Measurements from ENCODE around the gene IL36RN. TPM values are rescaled to one million over a fixed set of nuclear protein-coding genes. Genes with fewer than 3 reads are reported as not detected.

IL36RN gene
- total RNA-seq, 1 donor from 2014 or later = not detected

GRCh38 chr2:113069676-113070605 lies 10.9 kb downstream of the IL36RN start:
- intact Hi-C loops (cut with DNase I) = no loop called here
- no peak for DNase-seq (ENCODE audit: low spot score)

DNA sequence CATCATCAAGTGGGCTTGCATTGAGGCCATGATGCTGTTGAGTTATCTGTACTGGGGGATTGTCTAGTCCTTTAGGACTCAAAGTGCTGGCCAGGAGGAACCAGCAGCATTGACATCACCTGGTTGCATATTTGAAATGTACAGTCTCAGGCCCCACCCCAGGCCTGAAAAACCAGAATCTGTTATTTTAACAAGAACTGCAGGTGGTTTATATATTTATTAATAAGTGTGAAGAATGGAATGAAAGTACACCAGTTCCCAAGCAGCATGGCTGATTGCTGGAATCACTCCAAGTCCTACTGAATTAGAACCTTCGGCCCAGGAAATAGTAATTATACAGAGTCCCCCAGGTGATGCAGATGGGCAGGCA lies 11.6 kb downstream of the IL36RN start:
- no peak for DNase-seq (ENCODE audit: low spot score)
- intact Hi-C loops (cut with DNase I) = no loop called here

DNA sequence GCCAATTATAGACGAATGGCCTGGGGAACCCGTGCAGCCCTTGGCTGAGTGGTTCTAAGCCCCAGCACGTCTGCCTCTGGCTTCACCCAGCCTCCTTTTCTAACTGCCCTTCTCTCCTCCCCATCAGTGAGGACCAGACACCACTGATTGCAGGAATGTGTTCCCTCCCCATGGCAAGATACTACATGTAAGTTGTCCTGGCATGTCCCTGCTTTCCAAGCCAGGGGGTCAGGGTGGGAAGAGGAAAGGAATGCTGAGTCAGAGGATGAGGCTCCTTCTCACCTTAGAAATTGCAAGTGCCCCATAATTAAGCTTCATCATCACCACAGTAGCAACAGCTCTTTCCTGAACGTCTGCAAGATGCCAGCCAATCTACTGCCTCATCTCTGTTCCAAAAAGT lies 13.6 kb downstream of the IL36RN start:
- no peak for DNase-seq (ENCODE audit: low spot score)
- intact Hi-C loops (cut with DNase I) = no loop called here

DNA sequence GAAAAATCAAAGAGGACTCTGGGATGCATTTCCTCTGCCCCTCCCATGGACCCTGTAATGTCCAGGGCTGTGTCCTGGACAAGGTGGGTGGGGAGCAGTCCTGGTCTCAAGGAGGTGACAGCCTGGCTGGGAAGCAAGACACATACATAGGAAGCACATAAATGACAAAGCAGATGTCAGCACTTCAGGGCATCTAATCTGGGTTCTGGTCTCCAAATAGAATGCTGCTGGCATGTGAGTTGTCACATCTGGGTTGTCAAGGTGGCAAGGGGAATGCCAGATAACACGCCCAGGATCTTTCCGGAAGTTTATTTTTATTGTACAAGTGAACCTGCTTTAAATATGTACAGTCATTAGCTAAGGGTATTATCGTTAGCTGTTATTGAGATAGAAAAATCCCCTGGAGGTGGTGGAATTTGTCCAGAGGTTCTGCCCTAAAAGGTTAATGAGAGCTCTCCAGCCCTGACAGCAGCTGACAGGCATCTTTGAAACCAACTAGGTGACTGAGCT lies 14.4 kb downstream of the IL36RN start:
- intact Hi-C loops (cut with DNase I) = no loop called here
- DNase-seq (ENCODE audit: low spot score) = no peak

GRCh38 chr2:113075030-113075429 lies 16.0 kb downstream of the IL36RN start:
- DNase-seq (ENCODE audit: low spot score) = no peak
- intact Hi-C loops (cut with DNase I) = no loop called here

GRCh38 chr2:113075600-113075999 lies 16.6 kb downstream of the IL36RN start:
- DNase-seq (ENCODE audit: low spot score) = no peak
- intact Hi-C loops (cut with DNase I) = no loop called here

DNA sequence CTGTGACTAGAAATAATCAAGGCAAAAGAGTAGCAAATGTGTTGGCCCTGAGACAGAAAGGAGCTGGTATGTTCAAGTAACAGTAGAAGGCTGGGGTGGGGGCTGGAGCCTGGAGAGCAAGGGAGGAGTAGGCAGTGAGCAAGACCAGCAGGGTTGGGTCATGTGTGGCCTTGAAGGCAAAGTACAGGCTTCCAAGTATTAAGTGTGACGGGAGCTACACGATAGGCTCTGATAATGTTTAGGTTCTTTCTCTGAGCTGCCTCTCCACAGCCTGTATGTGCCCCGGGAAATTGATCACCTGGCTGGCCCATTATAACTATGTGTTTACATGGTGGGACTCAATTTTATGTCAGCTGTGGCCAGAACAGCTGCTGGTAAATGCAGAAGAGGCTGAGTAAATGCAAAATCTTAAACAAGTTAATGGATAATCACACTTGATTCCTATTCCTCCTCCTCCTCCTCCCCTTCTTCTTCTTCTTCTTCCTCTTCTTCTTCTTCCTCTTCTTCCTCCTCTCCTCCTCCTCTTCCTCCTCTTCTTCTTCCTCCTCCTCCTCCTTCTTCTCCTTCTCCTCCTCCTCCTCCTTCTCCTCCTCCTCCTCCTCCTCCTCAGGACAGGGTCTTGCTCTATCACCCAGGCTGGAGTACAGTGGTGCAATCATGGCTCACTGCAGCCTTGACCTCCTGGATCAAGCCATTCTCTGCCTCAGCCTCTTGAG lies 18.1 kb downstream of the IL36RN start:
- intact Hi-C loops (cut with DNase I) = no loop called here
- no peak for DNase-seq (ENCODE audit: low spot score)

DNA sequence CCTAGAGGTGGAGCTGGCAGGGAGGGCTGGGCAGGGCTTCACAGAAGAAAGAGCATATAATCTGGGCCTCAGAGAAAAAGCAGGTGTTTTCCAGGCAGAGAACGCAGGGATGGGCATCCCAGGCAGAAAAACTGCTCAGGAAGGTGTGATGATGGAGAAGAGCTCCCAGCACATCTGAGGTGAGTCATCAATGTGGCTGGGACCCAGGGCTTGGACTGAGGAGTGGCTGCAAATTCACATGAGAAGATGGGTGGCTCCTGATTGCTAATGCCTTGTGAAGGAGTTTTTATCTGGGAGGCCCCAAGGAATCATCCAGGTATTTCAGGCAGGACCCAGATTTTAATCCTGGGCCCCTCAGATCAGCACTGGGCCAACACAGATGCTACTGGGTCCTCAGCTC lies 18.9 kb downstream of the IL36RN start:
- intact Hi-C loops (cut with DNase I) = no loop called here
- DNase-seq (ENCODE audit: low spot score) = no peak

DNA sequence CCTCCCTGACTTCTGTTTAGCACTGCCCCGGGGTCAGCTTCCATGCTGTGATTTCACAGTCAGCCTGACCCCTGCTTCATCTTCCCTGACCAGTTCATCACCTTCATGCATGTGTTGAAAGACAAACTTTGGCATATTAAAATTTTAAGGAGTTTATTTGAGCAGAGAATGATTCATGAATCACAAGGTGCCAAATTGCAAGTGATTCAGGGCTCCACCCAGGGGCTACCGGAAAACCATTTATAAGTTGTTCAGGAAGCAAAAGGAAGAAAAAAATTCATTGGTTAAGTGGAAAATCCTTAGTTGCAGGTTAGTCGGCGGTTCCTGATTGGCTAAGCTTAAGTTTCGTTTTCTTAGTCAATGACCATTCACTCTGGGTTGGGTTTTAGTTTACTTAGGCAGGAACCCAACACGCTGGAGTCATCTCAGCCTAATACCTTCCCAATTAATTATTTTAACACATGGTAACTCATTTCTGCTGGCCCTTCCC lies 19.4 kb downstream of the IL36RN start:
- intact Hi-C loops (cut with DNase I) = no loop called here
- DNase-seq (ENCODE audit: low spot score) = no peak

DNA sequence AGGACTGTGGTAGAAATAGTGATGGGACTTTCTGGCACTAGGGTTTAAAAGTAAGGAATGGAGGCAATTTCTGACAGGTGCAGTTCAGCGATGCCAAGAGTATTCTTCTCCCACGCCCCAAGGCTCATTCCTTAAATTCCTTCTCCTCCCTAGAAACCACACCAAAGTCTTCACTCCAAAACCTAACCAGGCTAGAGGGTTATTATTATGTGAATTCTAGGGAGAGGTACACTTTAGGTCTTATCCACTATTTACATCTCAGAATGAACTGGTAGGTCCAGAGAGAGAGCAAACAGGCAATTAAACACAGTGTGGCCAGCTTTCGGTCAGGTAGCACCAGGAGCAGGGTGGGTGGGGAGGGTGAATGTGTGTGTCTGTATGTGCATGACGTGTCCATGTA lies 20.1 kb downstream of the IL36RN start:
- intact Hi-C loops (cut with DNase I) = no loop called here
- DNase-seq (ENCODE audit: low spot score) = no peak

- no peak for DNase-seq (ENCODE audit: low spot score)
- intact Hi-C loops (cut with DNase I) = no loop called here
Observed at GRCh38 chr2:113080134-113080533, 21.1 kb downstream of the IL36RN start.

- intact Hi-C loops (cut with DNase I) = loop anchor here (2.0 kb wide), 1 partner anchor 121 kb away; no protein-coding TSS in a partner anchor
- DNase-seq (ENCODE audit: low spot score) = no peak
Observed at GRCh38 chr2:113081488-113082210, 22.7 kb downstream of the IL36RN start.

- intact Hi-C loops (cut with DNase I) = loop anchor here (2.0 kb wide), 1 partner anchor 120 kb away; no protein-coding TSS in a partner anchor
Observed at GRCh38 chr2:113083296-113083695, 24.3 kb downstream of the IL36RN start.

GRCh38 chr2:113084249-113085000 lies 25.4 kb downstream of the IL36RN start:
- intact Hi-C loops (cut with DNase I) = no loop called here
- no peak for DNase-seq (ENCODE audit: low spot score)

More at GRCh38 chr2:113083296-113083695, 24.3 kb downstream of the IL36RN start:
- DNase-seq (ENCODE audit: low spot score) = no peak

DNA sequence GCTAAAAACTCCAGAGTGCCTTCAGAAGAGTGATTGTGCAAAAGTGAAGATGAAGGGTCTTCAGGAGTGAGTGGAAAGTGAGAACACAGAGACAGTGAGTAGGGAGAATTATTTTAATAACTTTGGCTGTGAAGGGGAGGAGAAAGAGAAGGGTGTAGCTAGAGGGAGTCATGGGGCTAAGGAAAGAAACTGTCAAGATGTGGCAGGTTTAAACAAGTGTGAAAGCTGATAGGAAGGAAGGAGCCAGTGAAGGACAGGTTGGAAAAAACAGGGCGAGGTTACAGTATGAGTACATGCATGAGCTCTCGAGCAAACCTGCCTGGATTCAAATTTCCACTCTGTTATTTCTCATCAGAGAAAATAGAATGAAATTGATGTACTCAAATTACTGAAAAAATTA lies 26.5 kb downstream of the IL36RN start:
- DNase-seq (ENCODE audit: low spot score) = no peak
- intact Hi-C loops (cut with DNase I) = no loop called here

GRCh38 chr2:113088213-113088992 lies 29.4 kb downstream of the IL36RN start:
- DNase-seq (ENCODE audit: low spot score) = no peak
- intact Hi-C loops (cut with DNase I) = no loop called here

DNA sequence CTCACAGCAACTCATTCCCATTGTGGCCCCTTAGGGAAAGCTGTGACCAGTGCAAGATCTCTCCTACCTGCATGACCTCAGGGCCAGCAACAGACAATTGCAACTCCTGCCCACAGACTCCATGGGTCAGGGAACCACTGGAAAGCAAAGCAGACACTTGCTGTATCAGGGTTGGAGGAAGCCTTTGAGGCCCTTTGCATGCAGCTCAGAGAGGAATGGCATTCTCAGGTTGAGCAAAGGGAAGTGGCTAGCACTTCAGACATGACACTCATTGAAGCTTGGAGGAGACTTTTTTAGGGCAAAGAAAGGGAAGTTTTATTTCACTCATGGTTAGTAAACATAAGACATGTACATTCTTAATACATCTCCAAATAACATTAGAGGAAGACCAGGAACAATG lies 30.9 kb downstream of the IL36RN start:
- no peak for DNase-seq (ENCODE audit: low spot score)
- intact Hi-C loops (cut with DNase I) = no loop called here

- no peak for DNase-seq (ENCODE audit: low spot score)
- intact Hi-C loops (cut with DNase I) = no loop called here
Observed at GRCh38 chr2:113091231-113091896, 32.4 kb downstream of the IL36RN start.
